MM.1S (cell line): ENCODE results near the gene TET1.

Experiments used
- DNase-seq: peaks from one replicate; pipeline ENCODE4 v3.0.0-alpha.2; 2015
- H2AFZ ChIP-seq: fragments of 300-600 bp; sonication (generic); 2 replicates; pipeline ENCODE4 v1.6.0; 2016; ENCODE audit warnings: antibody characterized with exemption, low read length
- H3F3A ChIP-seq: fragments of 300-600 bp; sonication (generic); 2 replicates; pipeline ENCODE4 v1.6.1; 2016; ENCODE audit warnings: mild to moderate bottlenecking, antibody characterized with exemption, low read length, moderate library complexity, mixed read lengths; ENCODE audit not compliant: insufficient read depth
- H3K27ac ChIP-seq: fragments of 300-600 bp; sonication (generic); 2 replicates; pipeline ENCODE4 v1.5.1; 2016; ENCODE audit warnings: mild to moderate bottlenecking, low read length
- H3K27me3 ChIP-seq: fragments of 300-600 bp; sonication (generic); replicated peaks from 2 replicates; pipeline ENCODE4 v1.6.0; 2016; ENCODE audit warnings: low read length; ENCODE audit not compliant: insufficient read depth
- H3K36me3 ChIP-seq: fragments of 300-600 bp; sonication (generic); replicated peaks from 2 replicates; pipeline ENCODE4 v1.6.1; 2016; ENCODE audit warnings: mild to moderate bottlenecking, low read length, mixed read lengths; ENCODE audit not compliant: insufficient read depth
- H3K4me1 ChIP-seq: fragments of 300-600 bp; sonication (generic); 2 replicates; pipeline ENCODE4 v1.6.1; 2016; ENCODE audit warnings: low read length, mixed read lengths
- H3K4me2 ChIP-seq: fragments of 300-600 bp; sonication (generic); 2 replicates; pipeline ENCODE4 v1.6.0; 2016; ENCODE audit warnings: low read depth, low read length
- H3K4me3 ChIP-seq: fragments of 300-600 bp; sonication (generic); 2 replicates; pipeline ENCODE4 v1.5.1; 2016; ENCODE audit warnings: low read length, mixed read lengths
- H3K79me2 ChIP-seq: fragments of 300-600 bp; sonication (generic); 2 replicates; pipeline ENCODE4 v1.6.1; 2016; ENCODE audit warnings: mixed run types, low read length, mixed read lengths
- H3K9ac ChIP-seq: fragments of 300-600 bp; sonication (generic); 2 replicates; pipeline ENCODE4 v1.6.1; 2016; ENCODE audit warnings: low read length, mixed read lengths
- H3K9me2 ChIP-seq: fragments of 300-600 bp; sonication (generic); replicated peaks from 2 replicates; pipeline ENCODE4 v1.6.1; 2016; ENCODE audit warnings: mild to moderate bottlenecking, low read length, mixed read lengths; ENCODE audit not compliant: insufficient read depth
- H3K9me3 ChIP-seq: fragments of 300-600 bp; sonication (generic); replicated peaks from 2 replicates; pipeline ENCODE4 v1.6.1; 2016; ENCODE audit warnings: mild to moderate bottlenecking, low read length, mixed read lengths; ENCODE audit not compliant: insufficient read depth
- H4K20me1 ChIP-seq: fragments of 300-600 bp; sonication (generic); 2 replicates; pipeline ENCODE4 v1.6.1; 2016; ENCODE audit warnings: mild to moderate bottlenecking, low read length, moderate library complexity, mixed read lengths; ENCODE audit not compliant: insufficient read depth
- CTCF ChIP-seq: fragments of 300-600 bp; sonication (generic); IDR thresholded peaks from 2 replicates; pipeline ENCODE4 v1.5.1; 2016; ENCODE audit warnings: antibody characterized with exemption, low read length, mixed read lengths
- EZH2 ChIP-seq: fragments of 300-600 bp; sonication (generic); optimal IDR thresholded peaks from 2 replicates; pipeline ENCODE3; 2017; ENCODE audit warnings: low read depth, mild to moderate bottlenecking, antibody characterized with exemption, low read length, mixed read lengths
- EZH2phosphoT487 ChIP-seq: fragments of 300-600 bp; sonication (generic); IDR thresholded peaks from 2 replicates; pipeline ENCODE4 v1.6.1; 2018; ENCODE audit warnings: antibody characterized with exemption, low read length

TET1 gene

GRCh38 chr10:68594405-68594804, 34.3 kb downstream of the TET1 start:
- DNase-seq = no peak
- Histone ChIP-seq H3K9me2 (no peaks in the 10 kb centered on the region), H2AFZ (no peak overlapping the region), H3K4me3 (no peak overlapping the region), H3K27me3 (no peaks in the 10 kb centered on the region), H3K79me2 (peaks cover 4% of the 10 kb centered on the region; the same call in 1 of the 2 replicates), H3K9me3 (no peaks in the 10 kb centered on the region), H3K4me1 (peaks cover 1% of the 10 kb centered on the region; the same call in 1 of the 2 replicates), H3K9ac (no peak overlapping the region), H3K27ac (no peak overlapping the region), H3K4me2 (no peak overlapping the region), H3K36me3 (no peaks in the 10 kb centered on the region), H3F3A (no peaks in the 10 kb centered on the region), H4K20me1 (no peaks in the 10 kb centered on the region)
- TF ChIP-seq CTCF (no peak), EZH2phosphoT487 (no peak), EZH2 (no peak)

GRCh38 chr10:68595513-68595912, 35.4 kb downstream of the TET1 start:
- DNase-seq = no peak
- Histone ChIP-seq H3K9me3 (no peaks in the 10 kb centered on the region), H3K4me3 (no peak overlapping the region), H3K4me1 (peaks cover 9% of the 10 kb centered on the region; the same call in 1 of the 2 replicates), H4K20me1 (no peaks in the 10 kb centered on the region), H3K9ac (no peak overlapping the region), H3K9me2 (no peaks in the 10 kb centered on the region), H3K79me2 (peaks cover 5% of the 10 kb centered on the region; the same call in 1 of the 2 replicates), H2AFZ (no peak overlapping the region), H3K36me3 (no peaks in the 10 kb centered on the region), H3K4me2 (no peak overlapping the region), H3K27me3 (no peaks in the 10 kb centered on the region), H3F3A (peaks cover 9% of the 10 kb centered on the region), H3K27ac (no peak overlapping the region)
- TF ChIP-seq CTCF = no peak
- no peak for TF ChIP-seq EZH2
- no peak for TF ChIP-seq EZH2phosphoT487

- no peaks in the 10 kb centered on the region for H3K9me3 ChIP-seq
- H4K20me1 ChIP-seq = no peaks in the 10 kb centered on the region
- H3K4me3 ChIP-seq = no peak overlapping the region
- peaks cover 16% of the 10 kb centered on the region; the same call in 1 of the 2 replicates for H3K4me1 ChIP-seq
- H3K27me3 ChIP-seq = no peaks in the 10 kb centered on the region
- peaks cover 21% of the 10 kb centered on the region for H3K79me2 ChIP-seq
- no peak overlapping the region for H3K9ac ChIP-seq
- H3F3A ChIP-seq = peaks cover 23% of the 10 kb centered on the region
- no peak overlapping the region for H2AFZ ChIP-seq
- H3K4me2 ChIP-seq = no peak overlapping the region
- H3K27ac ChIP-seq = no peak overlapping the region
- TF ChIP-seq EZH2 = no peak
- no peak for TF ChIP-seq CTCF
- no peak for TF ChIP-seq EZH2phosphoT487
- no peaks in the 10 kb centered on the region for H3K9me2 ChIP-seq
- H3K36me3 ChIP-seq = no peaks in the 10 kb centered on the region
- DNase-seq = no peak
These were observed 37.3 kb downstream of the TET1 start for GRCh38 chr10:68597407-68597806.
